Caki2 (cell line): ENCODE measurements around the gene SPRED2. TPM values are rescaled to one million over a fixed set of nuclear protein-coding genes. Genes with fewer than 3 reads are reported as not detected.

Experiments used
- DNase-seq: peaks from one replicate; pipeline ENCODE4 v3.0.0-alpha.2; 2015; ENCODE audit warnings: low read depth
- in situ Hi-C: cut with HindIII; loops from 2 replicates; pipeline ENCODE4 v1.10.0; 2016; ENCODE audit warnings: low sequenced_read_pairs, low pct_unique_long_range_greater_than_20kb, mixed read lengths
- total RNA-seq: library from RNA; depleted of rRNA; stranded (reverse); fragments of >200 nt; shearing (Covaris generic); gene quantifications from 2 replicates; pipeline ENCODE4 v1.2.3, GENCODE V29; 2014; ENCODE audit warnings: low replicate concordance

SPRED2 gene
- total RNA-seq, 1 experiment from 2014 or later, result 29.3 TPM

GRCh38 chr2:65311049-65311448 is 121.3 kb downstream of the SPRED2 start:
- in situ Hi-C loops, result no loop called here
- DNase-seq, result no peak

DNA sequence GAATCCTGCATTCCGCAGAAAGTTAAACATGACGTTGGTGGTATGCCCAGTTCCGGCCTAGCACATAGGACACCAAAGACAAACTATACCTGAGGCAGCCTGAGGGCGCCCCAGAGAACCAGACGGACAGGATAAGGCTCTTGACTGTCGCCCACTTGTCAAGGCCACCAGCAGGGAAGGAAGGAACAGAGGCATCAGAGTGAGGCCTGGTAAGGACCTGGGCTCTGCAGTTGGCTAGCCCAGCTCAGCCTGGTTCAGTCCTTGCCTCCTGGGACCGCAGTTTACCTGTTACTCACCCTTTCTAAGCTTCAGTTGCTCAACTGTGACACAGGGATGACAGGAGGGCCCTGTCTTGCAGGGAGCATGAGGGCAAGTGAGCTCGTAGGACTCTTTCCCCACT is 122.7 kb downstream of the SPRED2 start:
- no peak for DNase-seq
- in situ Hi-C loops, result no loop called here

DNA sequence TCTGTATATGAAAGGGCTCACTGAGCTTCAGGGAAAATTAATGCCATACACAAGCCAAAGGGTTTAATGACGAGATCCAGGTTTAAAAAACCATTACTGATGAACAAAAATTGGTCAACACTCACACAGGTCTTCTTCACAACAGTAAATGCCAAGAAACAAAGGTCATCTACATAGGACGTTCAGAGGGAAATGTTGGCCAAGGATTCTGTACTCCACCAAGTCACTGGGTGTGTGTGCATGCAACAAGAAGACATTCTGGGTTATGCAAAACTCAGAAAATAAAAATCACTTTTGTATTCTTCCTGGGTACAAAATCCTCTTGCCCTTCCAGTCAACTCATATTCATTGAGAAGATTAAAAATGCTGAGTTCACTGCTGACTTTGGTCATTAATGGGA is 126.5 kb downstream of the SPRED2 start:
- in situ Hi-C loops, result no loop called here
- DNase-seq, result no peak

DNA sequence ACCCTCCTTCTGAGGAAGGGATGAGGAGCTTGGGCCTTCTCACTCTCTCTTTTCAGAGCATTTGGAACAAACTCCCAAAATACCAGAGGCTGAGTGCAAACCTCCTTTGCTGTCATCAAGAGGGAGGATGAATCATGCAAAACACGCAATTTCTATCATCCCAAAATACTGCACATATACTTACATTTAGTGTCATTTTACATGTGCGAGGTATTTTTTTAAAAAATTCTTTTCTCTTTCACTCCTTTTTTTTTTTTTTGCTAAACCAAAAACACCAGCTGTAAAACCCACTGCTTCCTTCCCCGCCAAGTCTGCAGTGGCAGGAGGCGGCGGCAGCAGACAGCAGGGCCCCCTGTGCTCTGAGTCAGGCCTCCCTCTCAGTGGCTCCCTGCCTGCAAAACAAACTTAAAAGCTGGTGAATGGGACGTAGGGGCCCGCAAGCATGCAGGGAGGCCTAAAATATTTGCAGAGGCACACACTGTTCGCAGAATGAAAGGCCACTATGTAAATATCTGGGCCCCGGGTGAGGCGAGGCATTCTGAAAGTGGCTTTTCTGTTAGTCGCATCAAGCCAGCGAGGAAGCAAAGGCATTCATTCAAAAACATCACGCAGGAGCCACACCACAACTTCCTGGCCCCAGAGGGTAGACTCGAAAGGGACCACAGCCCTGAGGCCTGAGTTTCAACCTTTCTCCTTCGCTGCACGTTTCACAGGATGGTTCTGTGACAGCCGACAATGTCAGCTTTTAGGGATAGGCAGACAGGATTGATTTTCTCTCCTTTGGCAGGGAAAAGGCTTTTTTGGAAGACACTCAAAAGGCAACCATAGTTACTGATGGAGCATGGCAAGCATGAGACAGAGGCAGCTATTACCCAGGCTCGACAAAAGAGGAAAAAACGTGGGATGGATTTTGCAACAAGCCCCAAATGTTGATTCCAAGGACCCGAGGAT is 131.4 kb downstream of the SPRED2 start:
- in situ Hi-C loops, result no loop called here
- no peak for DNase-seq

DNA sequence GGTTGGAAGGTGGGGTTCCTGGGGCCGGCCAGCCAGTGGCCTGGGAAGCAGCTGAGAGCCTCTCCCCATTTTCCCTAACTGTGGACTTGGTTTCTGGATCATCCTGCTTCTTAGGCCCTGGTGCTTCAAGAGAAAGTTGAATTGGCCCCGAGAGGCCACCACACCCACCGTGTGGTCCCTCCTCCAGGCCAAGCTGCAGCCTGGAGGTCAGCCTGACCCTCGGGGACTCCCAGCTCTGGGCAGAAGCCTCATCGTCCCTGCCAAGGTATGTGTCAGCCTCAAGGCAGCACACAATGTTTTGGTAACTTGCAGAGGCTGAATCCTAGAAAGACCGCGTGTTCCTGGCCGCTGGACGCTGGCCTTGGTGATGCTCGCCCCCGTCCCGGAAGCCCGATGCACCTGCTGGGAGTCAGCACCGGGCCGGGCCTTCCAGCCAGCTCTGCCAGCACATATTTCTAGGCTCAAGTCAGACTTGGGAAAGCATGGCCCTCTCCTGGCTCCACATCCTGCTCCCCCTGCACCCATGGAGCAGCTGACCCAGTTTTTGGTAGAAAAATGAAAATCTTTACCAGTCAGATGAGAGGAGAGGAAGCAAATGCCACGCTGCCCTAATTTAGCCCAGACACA is 132.2 kb downstream of the SPRED2 start:
- DNase-seq, result no peak
- in situ Hi-C loops, result no loop called here

DNA sequence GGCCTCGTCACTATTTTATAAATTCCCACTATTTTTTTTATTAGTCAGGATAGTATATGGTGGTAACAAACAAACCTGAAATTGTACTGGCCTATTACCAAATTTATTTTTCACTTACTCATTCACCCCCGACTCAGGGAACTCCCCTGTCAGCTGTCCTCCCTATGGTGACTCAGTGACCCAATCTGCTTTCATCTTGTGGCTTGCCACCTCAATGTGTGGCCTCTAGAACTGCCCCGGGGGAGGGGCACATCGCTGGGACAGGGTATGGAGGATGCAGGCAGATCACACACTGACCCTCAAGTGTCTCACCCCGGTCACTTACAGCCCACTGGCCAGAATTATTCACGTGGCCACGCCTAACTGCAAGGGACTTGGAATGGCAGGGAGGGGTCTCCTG is 133.2 kb downstream of the SPRED2 start:
- in situ Hi-C loops, result no loop called here

DNA sequence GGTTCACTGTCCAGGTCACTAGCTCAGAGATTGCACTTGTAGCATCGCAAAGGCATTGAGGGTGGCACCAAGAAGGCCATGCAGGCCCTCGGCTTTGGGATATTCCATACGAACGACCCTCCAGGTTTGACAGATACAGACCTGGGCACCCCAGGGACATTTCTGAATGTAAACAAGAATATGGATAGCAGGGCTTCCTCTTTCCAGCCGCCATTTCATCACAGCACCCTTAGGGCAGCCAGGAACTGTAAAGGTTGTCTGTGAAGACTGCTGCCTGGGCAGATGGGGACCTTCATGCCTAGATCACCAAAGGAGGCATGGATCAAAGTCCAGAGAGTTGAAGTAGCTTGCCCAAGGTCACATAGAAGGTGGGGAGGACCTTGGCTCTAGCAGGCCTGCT is 134.3 kb downstream of the SPRED2 start:
- DNase-seq, result no peak
- in situ Hi-C loops, result no loop called here

More for the DNA sequence above, 133.2 kb downstream of the SPRED2 start:
- peak; percentile 42 for DNase-seq

DNA sequence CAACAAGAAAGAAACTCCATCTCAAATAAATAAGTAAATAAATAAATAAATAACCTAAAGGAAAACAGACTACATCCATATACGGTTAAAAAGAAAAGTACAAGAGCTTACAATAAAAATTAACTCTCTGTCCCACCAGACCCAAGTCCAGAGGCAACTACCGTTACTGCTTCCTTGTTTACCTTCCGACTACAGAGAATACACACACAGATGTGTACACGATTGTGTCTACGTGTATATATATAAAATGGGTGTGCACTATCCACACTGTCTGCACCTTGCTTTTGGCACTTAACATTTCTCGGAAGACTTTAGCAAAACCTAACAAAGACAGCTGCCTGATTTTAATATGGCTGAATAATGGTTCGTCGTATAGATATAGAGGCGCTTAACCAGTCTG is 134.9 kb downstream of the SPRED2 start:
- no peak for DNase-seq
- in situ Hi-C loops, result no loop called here

DNA sequence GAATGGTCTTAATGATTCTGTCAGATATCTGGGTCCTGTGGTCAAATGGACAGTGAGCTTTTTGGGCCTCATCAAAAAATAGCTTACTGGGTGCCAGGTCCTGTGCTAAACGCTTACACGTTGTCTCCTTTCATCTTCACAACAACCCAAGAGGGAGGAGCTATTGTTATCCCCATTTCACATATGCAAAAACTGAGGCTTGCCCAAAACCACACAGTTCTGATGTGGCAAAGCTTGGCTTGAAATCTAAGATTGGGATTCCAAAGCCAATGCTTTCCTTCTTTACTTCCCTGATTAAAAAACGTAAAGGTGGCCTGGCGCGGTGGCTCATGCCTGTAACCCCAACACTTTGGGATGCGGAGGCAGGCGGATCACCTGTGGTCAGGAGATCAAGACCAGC is 135.4 kb downstream of the SPRED2 start:
- no peak for DNase-seq
- in situ Hi-C loops, result no loop called here

GRCh38 chr2:65294701-65295100 is 137.7 kb downstream of the SPRED2 start:
- in situ Hi-C loops, result no loop called here
- DNase-seq, result no peak

DNA sequence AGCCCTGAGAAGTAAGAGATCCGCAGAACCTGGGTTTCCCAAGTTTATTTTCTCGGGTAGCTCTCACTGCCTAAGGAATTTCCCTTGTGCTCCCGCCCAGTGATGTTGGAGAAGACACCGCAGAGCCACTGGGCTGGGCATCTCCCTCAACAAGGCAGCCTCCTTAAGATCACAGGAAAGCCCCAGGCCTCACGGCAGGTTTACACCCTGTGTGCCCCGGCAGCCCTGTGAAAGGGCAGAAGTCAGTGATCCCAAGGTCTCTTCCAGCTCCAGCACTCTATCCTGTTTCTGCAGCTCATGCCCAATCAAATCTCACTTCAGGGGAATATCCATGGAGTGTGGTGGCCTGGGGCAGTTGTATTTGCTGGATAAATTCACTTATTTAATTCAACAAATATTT is 138.3 kb downstream of the SPRED2 start:
- in situ Hi-C loops, result no loop called here
- no peak for DNase-seq

- in situ Hi-C loops, result no loop called here
These were observed 139.0 kb downstream of the SPRED2 start for GRCh38 chr2:65293376-65293775.

DNA sequence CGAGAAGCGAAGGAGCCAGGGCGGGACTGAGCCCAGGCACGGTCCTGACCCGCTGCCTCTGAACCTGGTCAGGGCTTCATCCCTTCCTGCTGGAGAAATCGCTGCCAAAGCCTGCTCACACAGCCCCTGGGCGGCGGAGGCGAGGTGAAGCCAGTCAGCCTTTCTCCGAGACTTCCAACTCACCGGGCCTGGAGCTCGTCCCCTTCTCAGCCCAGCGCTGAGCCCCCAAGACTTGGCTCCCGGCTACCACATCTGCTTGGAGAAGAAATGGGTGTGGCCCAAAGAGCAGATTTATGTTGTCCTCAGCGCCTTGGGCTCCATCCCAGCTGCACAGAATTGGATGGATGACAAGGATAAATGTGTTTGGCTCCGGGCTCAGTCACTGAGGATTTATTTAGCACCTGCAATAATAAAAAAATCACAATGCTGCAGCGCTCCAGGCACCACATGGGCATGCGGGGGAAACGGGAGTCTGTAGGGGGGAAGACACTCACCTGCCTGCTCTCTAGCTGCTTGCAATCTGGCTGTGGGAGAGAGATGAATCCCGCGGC is 139.9 kb downstream of the SPRED2 start:
- in situ Hi-C loops, result no loop called here
- DNase-seq, result no peak

More at GRCh38 chr2:65293376-65293775, 139.0 kb downstream of the SPRED2 start:
- DNase-seq, result no peak

DNA sequence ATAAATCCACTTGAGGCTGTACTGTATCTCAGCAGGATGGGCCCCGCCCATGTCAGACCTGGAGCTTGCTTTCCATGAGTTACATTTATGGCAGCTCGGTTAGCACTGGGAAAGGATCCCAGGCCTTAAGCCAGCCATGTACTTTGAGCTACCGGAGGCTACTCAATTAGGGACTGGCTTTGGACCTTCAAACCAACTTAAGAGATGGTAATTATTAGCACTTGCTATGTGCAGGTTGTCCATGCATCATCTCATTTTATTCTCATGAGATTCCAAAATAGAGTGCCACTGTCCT is 140.3 kb downstream of the SPRED2 start:
- in situ Hi-C loops, result no loop called here
- DNase-seq, result no peak

- DNase-seq, result no peak
These were observed 140.9 kb downstream of the SPRED2 start for GRCh38 chr2:65291216-65292105.

GRCh38 chr2:65287364-65287763 is 145.0 kb downstream of the SPRED2 start:
- DNase-seq, result no peak
- in situ Hi-C loops, result no loop called here

More at GRCh38 chr2:65291216-65292105, 140.9 kb downstream of the SPRED2 start:
- in situ Hi-C loops, result no loop called here

DNA sequence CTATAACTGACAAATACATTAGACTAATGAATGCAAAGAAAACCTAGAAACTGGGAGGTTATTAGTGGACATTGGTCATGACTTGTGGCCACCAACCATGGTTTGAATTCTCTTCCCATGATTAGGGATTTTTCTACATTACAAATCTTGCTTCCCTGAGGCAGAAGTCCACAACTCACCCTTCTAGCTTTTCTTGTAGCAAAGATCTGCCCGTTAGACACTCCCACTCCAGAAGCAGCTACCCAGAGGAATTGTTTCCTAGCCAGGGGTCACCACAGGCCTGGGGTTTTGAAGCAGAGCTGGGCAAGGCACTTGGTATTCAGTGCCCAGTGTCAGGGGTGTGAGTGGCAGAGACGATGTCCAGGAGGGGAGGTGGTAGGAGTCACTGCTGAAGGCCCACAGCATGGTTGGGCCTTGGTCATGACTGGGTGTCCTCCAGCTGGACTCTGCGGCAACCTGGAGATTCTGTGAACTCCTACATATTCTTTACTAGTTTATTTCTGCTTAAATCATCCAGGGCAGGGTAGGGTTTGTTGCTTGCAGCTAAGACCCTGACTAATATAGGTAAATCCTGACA is 149.8 kb downstream of the SPRED2 start:
- in situ Hi-C loops, result no loop called here
- DNase-seq, result no peak

GRCh38 chr2:65281627-65282351 is 150.6 kb downstream of the SPRED2 start:
- in situ Hi-C loops, result no loop called here
- DNase-seq, result no peak
